SK-N-SH treated with all-trans-retinoic acid at 6 μM for 48 hours (cell line): Measurements from ENCODE around the gene THSD4.

Experiments used
- ARNTL ChIP-seq: fragments of 450-650 bp; formaldehyde crosslinking; IDR thresholded peaks from 2 replicates; pipeline ENCODE4 v1.5.0; 2020; ENCODE audit warnings: low read depth, mild to moderate bottlenecking, moderate library complexity, borderline replicate concordance
- CSDC2 ChIP-seq: fragments of 250-450 bp; sonication (Bioruptor Pico); IDR thresholded peaks from 2 replicates; pipeline ENCODE4 v1.5.0; 2020; ENCODE audit warnings: mild to moderate bottlenecking, moderate library complexity
- ISL1 ChIP-seq: fragments of 250-450 bp; sonication (Bioruptor Pico); IDR thresholded peaks from 2 replicates; pipeline ENCODE4 v2.1.2; 2022; ENCODE audit warnings: mild to moderate bottlenecking, moderate library complexity
- OSR1 ChIP-seq: fragments of 250-450 bp; sonication (Bioruptor Pico); IDR thresholded peaks from 2 replicates; pipeline ENCODE4 v1.8.0; 2022; ENCODE audit warnings: moderate library complexity, mild to moderate bottlenecking, inconsistent platforms
- RARB ChIP-seq: fragments of 250-450 bp; sonication (Bioruptor Pico); IDR thresholded peaks from 2 replicates; pipeline ENCODE4 v1.8.0; 2021; ENCODE audit warnings: mild to moderate bottlenecking, moderate library complexity
- SNAI2 ChIP-seq: fragments of 250-450 bp; sonication (Bioruptor Pico); IDR thresholded peaks from 2 replicates; pipeline ENCODE4 v1.5.0; 2020; ENCODE audit warnings: mild to moderate bottlenecking, moderate library complexity
- TOX ChIP-seq: fragments of 250-450 bp; sonication (Bioruptor Pico); IDR thresholded peaks from 2 replicates; pipeline ENCODE4 v1.8.0; 2021; ENCODE audit warnings: mild to moderate bottlenecking, moderate library complexity, borderline replicate concordance
- ZNF565 ChIP-seq: fragments of 450-650 bp; formaldehyde crosslinking; conservative IDR thresholded peaks from 2 replicates; pipeline ENCODE4 v1.5.0; 2020; ENCODE audit warnings: low read depth, mild to moderate bottlenecking, moderate library complexity
- ZNF70 ChIP-seq: fragments of 450-650 bp; formaldehyde crosslinking; IDR thresholded peaks from 2 replicates; pipeline ENCODE4 v1.5.0; 2020; ENCODE audit warnings: mild to moderate bottlenecking, moderate library complexity
- TF ChIP-seq, protein P1 (sequence below): fragments of 250-450 bp; sonication (Bioruptor Pico); IDR thresholded peaks from 2 replicates; pipeline ENCODE4 v1.8.0; 2020; ENCODE audit warnings: mild to moderate bottlenecking, moderate library complexity, borderline replicate concordance
- TF ChIP-seq, protein P2 (sequence below): fragments of 250-450 bp; sonication (Bioruptor Pico); IDR thresholded peaks from 2 replicates; pipeline ENCODE4 v1.8.0; 2021; ENCODE audit warnings: low read depth, mild to moderate bottlenecking, moderate library complexity, borderline replicate concordance
- TF ChIP-seq, protein P3 (sequence below): fragments of 250-450 bp; sonication (Bioruptor Pico); IDR thresholded peaks from 2 replicates; pipeline ENCODE4 v1.5.1; 2020; ENCODE audit warnings: low read depth, mild to moderate bottlenecking, moderate library complexity
- TF ChIP-seq, protein P4 (sequence below): fragments of 250-450 bp; sonication (Bioruptor Pico); IDR thresholded peaks from 2 replicates; pipeline ENCODE4 v1.5.0; 2020; ENCODE audit warnings: mild to moderate bottlenecking, moderate library complexity

DNA sequence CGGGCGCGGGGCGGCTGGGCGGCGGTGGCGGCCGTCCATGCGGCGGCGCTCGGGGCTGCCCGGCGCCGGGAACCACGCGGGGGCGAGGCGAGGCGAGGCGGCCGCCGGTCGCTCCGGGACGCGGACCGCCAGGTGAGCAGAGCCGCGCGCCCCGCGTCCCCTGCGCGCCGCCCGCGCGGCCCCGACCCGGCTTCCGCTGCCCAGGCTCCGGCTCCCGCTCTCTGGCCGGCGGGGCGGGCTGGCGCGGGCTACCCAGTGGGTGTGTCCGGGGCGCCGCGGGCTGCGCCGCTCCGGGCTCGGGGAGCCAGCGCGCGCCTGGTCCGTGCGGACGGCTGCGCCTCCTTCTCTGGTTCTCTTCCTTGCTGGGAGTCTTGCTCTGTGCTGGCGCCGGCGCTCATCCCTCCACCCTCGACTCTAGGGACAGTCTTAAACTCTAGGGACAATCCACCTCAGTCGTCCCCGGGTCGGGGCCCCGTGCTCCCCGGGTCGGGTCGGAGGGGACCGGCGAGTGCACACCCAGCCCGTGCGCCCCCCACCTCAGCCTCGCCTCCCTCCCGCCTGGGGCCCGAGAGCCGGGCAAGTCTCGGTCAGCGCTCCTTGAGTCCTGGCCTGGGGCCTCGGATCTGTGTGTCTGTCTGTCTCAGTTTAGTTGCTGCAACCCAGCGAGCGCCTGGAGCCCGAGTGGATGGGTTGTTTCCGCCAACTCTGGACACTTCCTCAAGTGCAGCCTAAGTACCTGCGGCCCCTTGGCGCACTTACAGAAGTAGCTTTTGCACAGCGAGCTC, 488 bp downstream of the THSD4 start:
- TF ChIP-seq, protein P1, sequence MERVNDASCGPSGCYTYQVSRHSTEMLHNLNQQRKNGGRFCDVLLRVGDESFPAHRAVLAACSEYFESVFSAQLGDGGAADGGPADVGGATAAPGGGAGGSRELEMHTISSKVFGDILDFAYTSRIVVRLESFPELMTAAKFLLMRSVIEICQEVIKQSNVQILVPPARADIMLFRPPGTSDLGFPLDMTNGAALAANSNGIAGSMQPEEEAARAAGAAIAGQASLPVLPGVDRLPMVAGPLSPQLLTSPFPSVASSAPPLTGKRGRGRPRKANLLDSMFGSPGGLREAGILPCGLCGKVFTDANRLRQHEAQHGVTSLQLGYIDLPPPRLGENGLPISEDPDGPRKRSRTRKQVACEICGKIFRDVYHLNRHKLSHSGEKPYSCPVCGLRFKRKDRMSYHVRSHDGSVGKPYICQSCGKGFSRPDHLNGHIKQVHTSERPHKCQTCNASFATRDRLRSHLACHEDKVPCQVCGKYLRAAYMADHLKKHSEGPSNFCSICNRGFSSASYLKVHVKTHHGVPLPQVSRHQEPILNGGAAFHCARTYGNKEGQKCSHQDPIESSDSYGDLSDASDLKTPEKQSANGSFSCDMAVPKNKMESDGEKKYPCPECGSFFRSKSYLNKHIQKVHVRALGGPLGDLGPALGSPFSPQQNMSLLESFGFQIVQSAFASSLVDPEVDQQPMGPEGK: no peak
- TF ChIP-seq, protein P2, sequence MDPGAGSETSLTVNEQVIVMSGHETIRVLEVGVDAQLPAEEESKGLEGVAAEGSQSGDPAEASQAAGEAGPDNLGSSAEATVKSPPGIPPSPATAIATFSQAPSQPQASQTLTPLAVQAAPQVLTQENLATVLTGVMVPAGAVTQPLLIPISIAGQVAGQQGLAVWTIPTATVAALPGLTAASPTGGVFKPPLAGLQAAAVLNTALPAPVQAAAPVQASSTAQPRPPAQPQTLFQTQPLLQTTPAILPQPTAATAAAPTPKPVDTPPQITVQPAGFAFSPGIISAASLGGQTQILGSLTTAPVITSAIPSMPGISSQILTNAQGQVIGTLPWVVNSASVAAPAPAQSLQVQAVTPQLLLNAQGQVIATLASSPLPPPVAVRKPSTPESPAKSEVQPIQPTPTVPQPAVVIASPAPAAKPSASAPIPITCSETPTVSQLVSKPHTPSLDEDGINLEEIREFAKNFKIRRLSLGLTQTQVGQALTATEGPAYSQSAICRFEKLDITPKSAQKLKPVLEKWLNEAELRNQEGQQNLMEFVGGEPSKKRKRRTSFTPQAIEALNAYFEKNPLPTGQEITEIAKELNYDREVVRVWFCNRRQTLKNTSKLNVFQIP: no peak
- TF ChIP-seq CSDC2 (no peak), ARNTL (CRISPR knock-in tag) (no peak), ISL1 (CRISPR knock-in tag) (no peak), ZNF565 (CRISPR knock-in tag) (no peak), OSR1 (CRISPR knock-in tag) (no peak), ZNF70 (CRISPR knock-in tag) (no peak), RARB (CRISPR knock-in tag) (no peak), SNAI2 (CRISPR knock-in tag) (no peak), TOX (CRISPR knock-in tag) (no peak)
- TF ChIP-seq, protein P3, sequence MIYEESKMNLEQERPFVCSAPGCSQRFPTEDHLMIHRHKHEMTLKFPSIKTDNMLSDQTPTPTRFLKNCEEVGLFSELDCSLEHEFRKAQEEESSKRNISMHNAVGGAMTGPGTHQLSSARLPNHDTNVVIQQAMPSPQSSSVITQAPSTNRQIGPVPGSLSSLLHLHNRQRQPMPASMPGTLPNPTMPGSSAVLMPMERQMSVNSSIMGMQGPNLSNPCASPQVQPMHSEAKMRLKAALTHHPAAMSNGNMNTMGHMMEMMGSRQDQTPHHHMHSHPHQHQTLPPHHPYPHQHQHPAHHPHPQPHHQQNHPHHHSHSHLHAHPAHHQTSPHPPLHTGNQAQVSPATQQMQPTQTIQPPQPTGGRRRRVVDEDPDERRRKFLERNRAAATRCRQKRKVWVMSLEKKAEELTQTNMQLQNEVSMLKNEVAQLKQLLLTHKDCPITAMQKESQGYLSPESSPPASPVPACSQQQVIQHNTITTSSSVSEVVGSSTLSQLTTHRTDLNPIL (CRISPR knock-in tag): no peak
- TF ChIP-seq, protein P4, sequence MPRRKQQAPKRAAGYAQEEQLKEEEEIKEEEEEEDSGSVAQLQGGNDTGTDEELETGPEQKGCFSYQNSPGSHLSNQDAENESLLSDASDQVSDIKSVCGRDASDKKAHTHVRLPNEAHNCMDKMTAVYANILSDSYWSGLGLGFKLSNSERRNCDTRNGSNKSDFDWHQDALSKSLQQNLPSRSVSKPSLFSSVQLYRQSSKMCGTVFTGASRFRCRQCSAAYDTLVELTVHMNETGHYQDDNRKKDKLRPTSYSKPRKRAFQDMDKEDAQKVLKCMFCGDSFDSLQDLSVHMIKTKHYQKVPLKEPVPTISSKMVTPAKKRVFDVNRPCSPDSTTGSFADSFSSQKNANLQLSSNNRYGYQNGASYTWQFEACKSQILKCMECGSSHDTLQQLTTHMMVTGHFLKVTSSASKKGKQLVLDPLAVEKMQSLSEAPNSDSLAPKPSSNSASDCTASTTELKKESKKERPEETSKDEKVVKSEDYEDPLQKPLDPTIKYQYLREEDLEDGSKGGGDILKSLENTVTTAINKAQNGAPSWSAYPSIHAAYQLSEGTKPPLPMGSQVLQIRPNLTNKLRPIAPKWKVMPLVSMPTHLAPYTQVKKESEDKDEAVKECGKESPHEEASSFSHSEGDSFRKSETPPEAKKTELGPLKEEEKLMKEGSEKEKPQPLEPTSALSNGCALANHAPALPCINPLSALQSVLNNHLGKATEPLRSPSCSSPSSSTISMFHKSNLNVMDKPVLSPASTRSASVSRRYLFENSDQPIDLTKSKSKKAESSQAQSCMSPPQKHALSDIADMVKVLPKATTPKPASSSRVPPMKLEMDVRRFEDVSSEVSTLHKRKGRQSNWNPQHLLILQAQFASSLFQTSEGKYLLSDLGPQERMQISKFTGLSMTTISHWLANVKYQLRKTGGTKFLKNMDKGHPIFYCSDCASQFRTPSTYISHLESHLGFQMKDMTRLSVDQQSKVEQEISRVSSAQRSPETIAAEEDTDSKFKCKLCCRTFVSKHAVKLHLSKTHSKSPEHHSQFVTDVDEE (CRISPR knock-in tag): no peak
